Measurements from ENCODE around the gene MYO1D. TPM values are rescaled to one million over a fixed set of nuclear protein-coding genes. Genes with fewer than 3 reads are reported as not detected.
"Not testable (repeated sequence)": the region's sequence is repeated elsewhere in the genome, so short reads cannot be mapped to it uniquely, and the experiment has no call there.

MYO1D gene
- total and polyA plus RNA-seq, 8 donors, result 11.6 to 727 (median 73.4) TPM

DNA sequence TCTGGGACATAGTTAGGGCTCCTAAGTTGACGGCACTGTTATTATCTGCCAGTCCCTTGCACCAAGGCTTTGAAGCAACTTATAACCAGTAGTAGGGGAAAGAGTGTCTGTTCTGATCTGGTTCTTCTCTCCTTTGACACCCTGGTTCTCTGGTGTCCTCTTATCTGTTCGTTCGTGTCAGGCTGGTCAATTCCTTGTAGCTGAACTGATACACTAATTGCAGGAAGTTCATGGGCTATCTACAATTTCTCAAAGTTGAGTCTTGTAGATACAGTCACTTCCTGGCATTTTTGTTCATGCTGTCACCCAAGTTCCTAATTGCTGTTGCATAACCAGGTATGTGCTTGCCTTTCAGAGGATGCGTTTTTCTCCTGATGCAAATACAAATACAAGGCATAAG lies 17.3 kb upstream of the MYO1D start:
- intact Hi-C loops (cut with DNase I; ENCODE audit: low total_unique reads), result no loop called here
- no peaks in the 10 kb centered on the region for H3K9me3 ChIP-seq
- no peaks in the 10 kb centered on the region for H3K36me3 ChIP-seq
- no peaks in the 10 kb centered on the region for H3K4me1 ChIP-seq
- no peak for DNase-seq
- no peak overlapping the region for H3K4me3 ChIP-seq
- H3K27me3 ChIP-seq, result no peaks in the 10 kb centered on the region
- WGBS, 5 donors, result 55 to 66% (median 57%) methylated on average over 4 of the region's 4 CpGs
- H3K27ac ChIP-seq, result no peak overlapping the region
- TF ChIP-seq EP300 (IDR thresholded peaks at IDR 0.05), result no peak
- TF ChIP-seq, protein P1, sequence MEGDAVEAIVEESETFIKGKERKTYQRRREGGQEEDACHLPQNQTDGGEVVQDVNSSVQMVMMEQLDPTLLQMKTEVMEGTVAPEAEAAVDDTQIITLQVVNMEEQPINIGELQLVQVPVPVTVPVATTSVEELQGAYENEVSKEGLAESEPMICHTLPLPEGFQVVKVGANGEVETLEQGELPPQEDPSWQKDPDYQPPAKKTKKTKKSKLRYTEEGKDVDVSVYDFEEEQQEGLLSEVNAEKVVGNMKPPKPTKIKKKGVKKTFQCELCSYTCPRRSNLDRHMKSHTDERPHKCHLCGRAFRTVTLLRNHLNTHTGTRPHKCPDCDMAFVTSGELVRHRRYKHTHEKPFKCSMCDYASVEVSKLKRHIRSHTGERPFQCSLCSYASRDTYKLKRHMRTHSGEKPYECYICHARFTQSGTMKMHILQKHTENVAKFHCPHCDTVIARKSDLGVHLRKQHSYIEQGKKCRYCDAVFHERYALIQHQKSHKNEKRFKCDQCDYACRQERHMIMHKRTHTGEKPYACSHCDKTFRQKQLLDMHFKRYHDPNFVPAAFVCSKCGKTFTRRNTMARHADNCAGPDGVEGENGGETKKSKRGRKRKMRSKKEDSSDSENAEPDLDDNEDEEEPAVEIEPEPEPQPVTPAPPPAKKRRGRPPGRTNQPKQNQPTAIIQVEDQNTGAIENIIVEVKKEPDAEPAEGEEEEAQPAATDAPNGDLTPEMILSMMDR (IDR thresholded peaks at IDR 0.05), result no peak
- TF ChIP-seq POLR2AphosphoS5 (IDR thresholded peaks at IDR 0.05), result no peak
- no peak for TF ChIP-seq POLR2A (IDR thresholded peaks at IDR 0.05)

DNA sequence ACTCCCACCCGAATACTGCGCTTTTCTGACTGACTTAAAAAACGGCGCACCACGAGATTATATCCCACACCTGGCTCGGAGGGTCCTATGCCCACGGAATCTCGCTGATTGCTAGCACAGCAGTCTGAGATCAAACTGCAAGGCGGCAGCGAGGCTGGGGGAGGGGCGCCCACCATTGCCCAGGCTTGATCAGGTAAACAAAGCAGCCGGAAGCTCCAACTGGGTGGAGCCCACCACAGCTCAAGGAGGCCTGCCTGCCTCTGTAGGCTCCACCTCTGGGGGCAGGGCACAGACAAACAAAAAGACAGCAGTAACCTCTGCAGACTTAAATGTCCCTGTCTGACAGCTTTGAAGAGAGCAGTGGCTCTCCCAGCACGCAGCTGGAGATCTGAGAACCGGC lies 10.5 kb upstream of the MYO1D start:
- DNase-seq; H3K4me3 ChIP-seq; intact Hi-C loops (cut with DNase I; ENCODE audit: low total_unique reads); H3K27me3 ChIP-seq; H3K9me3 ChIP-seq; H3K27ac ChIP-seq; H3K36me3 ChIP-seq; H3K4me1 ChIP-seq: not testable (repeated sequence)
- WGBS, 5 donors, result 2 to 21% (median 10%) methylated on average over 2 to 4 of the region's 14 CpGs; no CpG with 5 or more reads in 2 of the 5 donors

DNA sequence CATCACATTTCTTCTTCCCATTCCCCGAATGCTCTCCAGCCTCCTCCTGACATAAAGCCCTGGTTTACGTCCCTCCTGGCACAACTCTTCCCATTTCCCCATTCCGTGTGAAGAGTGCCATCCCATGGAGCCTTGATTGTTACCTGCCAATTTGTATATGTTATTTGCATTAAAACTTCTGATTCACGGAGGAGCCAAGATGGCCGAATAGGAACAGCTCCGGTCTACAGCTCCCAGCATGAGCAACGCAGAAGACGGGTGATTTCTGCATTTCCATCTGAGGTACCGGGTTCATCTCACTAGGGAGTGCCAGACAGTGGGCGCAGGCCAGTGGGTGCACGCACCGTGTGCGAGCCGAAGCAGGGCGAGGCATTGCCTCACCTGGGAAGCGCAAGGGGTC lies 10.0 kb upstream of the MYO1D start:
- H3K4me3 ChIP-seq; H3K27ac ChIP-seq; H3K9me3 ChIP-seq; H3K4me1 ChIP-seq; intact Hi-C loops (cut with DNase I; ENCODE audit: low total_unique reads); H3K27me3 ChIP-seq; H3K36me3 ChIP-seq; DNase-seq: not testable (repeated sequence)
- 90 to 97% (median 93%) methylated on average over 6 to 8 of the region's 16 CpGs for WGBS, 5 donors

DNA sequence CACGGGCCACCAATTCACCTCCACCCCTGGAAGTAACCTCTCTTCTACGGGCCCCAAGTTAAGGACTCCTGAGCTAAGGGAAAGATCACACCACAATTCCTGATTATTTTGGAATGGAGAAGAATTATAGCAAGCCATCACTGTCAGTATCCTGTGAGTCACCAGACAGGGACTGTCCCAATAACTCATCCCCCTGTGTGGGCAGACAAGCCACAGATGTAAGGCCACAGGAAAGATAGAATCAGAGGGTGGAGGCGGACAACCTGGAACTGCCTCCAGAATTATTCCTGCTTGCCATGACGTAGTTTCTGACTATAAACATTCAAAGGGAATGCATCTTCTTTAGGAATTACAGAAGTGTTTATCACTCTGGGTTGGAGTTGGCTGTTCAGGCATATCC lies 5.8 kb upstream of the MYO1D start:
- peaks cover 0 to 5% (median 0%) of the 10 kb centered on the region in 3 donors for H3K27me3 ChIP-seq
- no peak for TF ChIP-seq POLR2AphosphoS5 (IDR thresholded peaks at IDR 0.05)
- TF ChIP-seq POLR2A (IDR thresholded peaks at IDR 0.05), result no peak
- TF ChIP-seq, protein P1 (IDR thresholded peaks at IDR 0.05), result no peak
- TF ChIP-seq EP300 (IDR thresholded peaks at IDR 0.05), result no peak
- H3K36me3 ChIP-seq, result no peaks in the 10 kb centered on the region
- intact Hi-C loops (cut with DNase I; ENCODE audit: low total_unique reads), result no loop called here
- H3K4me3 ChIP-seq, result no peak overlapping the region
- H3K27ac ChIP-seq, result no peak overlapping the region
- no peak for DNase-seq
- no peaks in the 10 kb centered on the region for H3K9me3 ChIP-seq
- H3K4me1 ChIP-seq, result peaks cover 0 to 8% (median 5%) of the 10 kb centered on the region in 4 donors
- 75 to 91% (median 84%) methylated on average over 4 of the region's 4 CpGs for WGBS, 5 donors

DNA sequence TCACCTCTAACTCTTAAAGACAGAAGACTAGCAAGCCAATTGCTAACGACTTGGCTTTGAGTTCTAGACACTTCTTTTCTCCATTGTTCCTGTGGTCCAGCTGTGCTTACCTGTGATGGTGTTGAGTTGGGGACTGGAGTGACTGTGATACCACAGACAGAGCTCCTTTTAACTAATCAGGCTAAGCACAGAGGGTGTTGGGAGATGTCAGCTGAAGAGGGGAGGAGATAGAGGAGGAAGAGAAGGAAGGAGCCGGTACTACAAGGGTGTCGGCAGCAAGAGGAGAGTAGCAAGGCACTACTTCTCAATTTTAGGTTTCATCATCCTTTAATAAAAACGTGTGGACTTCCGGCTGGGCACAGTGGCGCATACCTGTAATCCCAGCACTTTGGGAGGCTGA lies 5.1 kb upstream of the MYO1D start:
- DNase-seq, result no peak
- intact Hi-C loops (cut with DNase I; ENCODE audit: low total_unique reads), result no loop called here
- TF ChIP-seq EP300 (IDR thresholded peaks at IDR 0.05), result no peak
- TF ChIP-seq, protein P1 (IDR thresholded peaks at IDR 0.05), result no peak
- TF ChIP-seq POLR2A (IDR thresholded peaks at IDR 0.05), result no peak
- no peak for TF ChIP-seq POLR2AphosphoS5 (IDR thresholded peaks at IDR 0.05)
- Histone ChIP-seq H3K4me3 (no peak overlapping the region), H3K36me3 (no peaks in the 10 kb centered on the region), H3K4me1 (peaks cover 0 to 14% (median 10%) of the 10 kb centered on the region in 4 donors), H3K27ac (no peak overlapping the region), H3K27me3 (peaks cover 0 to 5% (median 0%) of the 10 kb centered on the region in 3 donors), H3K9me3 (no peaks in the 10 kb centered on the region)
- 79 to 84% (median 82%) methylated on average over 6 of the region's 6 CpGs for WGBS, 5 donors
